Measurements from ENCODE around the gene LCMT1. TPM values are rescaled to one million over a fixed set of nuclear protein-coding genes. Genes with fewer than 3 reads are reported as not detected.

Gene LCMT1
- total and polyA plus RNA-seq, 9 of the 15 experiments (the other 6 are each of a cell fraction or from before 2014, with no cell fraction given): 20.0 to 42.8 (median 32.3) TPM

DNA sequence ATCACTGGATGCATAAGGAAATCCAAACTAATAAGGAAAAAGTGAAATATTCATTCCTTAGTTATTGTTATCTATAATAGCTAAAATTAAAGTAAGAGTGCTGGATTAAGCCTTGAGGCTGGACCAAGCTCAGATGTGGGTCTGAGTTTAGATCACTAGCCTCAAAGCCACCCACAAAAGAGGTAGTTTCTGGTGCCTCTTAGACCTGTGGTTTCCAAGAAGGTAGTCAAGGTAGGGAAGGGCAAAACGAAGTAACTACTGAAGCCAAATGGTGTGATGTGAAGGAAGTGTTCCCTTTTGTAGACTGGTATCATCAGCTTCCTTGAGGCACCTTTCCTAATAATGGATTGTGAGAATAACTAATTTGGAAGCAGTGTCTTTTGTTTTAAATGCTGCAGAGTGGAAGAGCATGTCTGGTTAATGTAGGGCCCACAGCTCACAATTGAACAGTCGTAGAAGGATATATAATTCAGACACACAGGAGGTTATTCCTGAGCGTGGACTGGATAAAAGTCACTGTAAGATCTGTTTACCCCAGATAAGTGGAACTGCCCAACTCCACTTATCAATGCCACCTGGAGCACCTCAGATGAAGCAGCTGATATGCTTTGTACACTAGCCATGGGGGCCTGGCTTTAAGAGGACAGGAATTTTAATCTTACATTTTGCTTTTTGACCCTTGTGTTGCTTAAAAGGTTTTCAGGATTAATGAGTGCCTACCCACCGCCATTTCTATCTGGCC is 31.7 kb upstream of the LCMT1 start:
- no peaks in the 10 kb centered on the region for H4K20me1 ChIP-seq (replicated peaks; ENCODE audit: control insufficient read depth, insufficient read depth, low read length)
- H3K79me2 ChIP-seq (ENCODE audit: control insufficient read depth, insufficient read depth, low read length): no peaks in the 10 kb centered on the region
- peak overlapping the region; percentile 44; the same call in 2 of the 3 replicates for H3K27ac ChIP-seq (ENCODE audit: extremely low read depth, low read depth, low read length)
- ChIA-PET POLR2A (interaction anchor here (0.6 to 2.4 kb wide), 8 partner anchors 10 to 1124 kb away, joined by 3 to 11 read pairs (median 4); partner anchors contain the start of gene LCMT1), CTCF (ENCODE audit: low intra/inter-chr PET ratio) (no interaction called here)
- peak overlapping the region; percentile 59 for H3K4me2 ChIP-seq (ENCODE audit: insufficient read depth, low read length)
- H3K4me1 ChIP-seq (replicated peaks in 1 of 2; ENCODE audit: control insufficient read depth in 2 of 2, insufficient read depth in 2 of 2, low read length in 2 of 2): peaks cover 0 to 15% of the 10 kb centered on the region in 2 experiments; a peak in 2 of 5 replicates
- no peaks in the 10 kb centered on the region for H3K9me1 ChIP-seq (ENCODE audit: control insufficient read depth, insufficient read depth, low read length)
- in situ Hi-C loops (cut with MboI): no loop called here
- no peak overlapping the region for H3K4me3 ChIP-seq
- no peak overlapping the region for H3K9ac ChIP-seq (ENCODE audit: insufficient read depth in 1 of 2, low read depth in 2 of 2, low read length in 2 of 2)
- no peaks in the 10 kb centered on the region for H3K27me3 ChIP-seq (ENCODE audit: control insufficient read depth in 2 of 2, insufficient read depth in 2 of 2, low read length in 2 of 2)
- intact Hi-C loops (cut with micrococcal nuclease): no loop called here
- 2% methylated on average over 4 of the region's 4 CpGs for WGBS (ENCODE audit: insufficient coverage, low coverage, missing lambda C conversion rate)
- FAIRE-seq (peak; percentile 67), DNase-seq (ENCODE audit: extremely low read depth in 1 of 4, low spot score in 3 of 4) (peak; percentile 33 to 62 (median 42)), ATAC-seq (peak; percentile 76)
- peak overlapping the region; percentile 68 for H2AFZ ChIP-seq (ENCODE audit: low read depth, low read length)
- H3K9me3 ChIP-seq (replicated peaks; ENCODE audit: control insufficient read depth, insufficient read depth, low read depth, low read length): no peaks in the 10 kb centered on the region; the same call in 1 of the 2 replicates
- no TSS peak for BruUV-seq (replicated peaks)
- H3K36me3 ChIP-seq (ENCODE audit: control insufficient read depth, insufficient read depth, low read length): no peaks in the 10 kb centered on the region
- TF ChIP-seq MYNN (IDR thresholded peaks at IDR 0.05) (peak; percentile 28; the same call in 1 of the 2 replicates), MYNN (CRISPR knock-in tag; IDR thresholded peaks at IDR 0.05) (no peak), HMBOX1 (IDR thresholded peaks at IDR 0.05) (peak; percentile 70; the same call in 1 of the 2 replicates), XRCC4 (IDR thresholded peaks at IDR 0.05; ENCODE audit: extremely low read depth, insufficient read depth, insufficient read length) (no peak), CXXC5 (CRISPR knock-in tag; IDR thresholded peaks at IDR 0.05) (0 out of 2 replicates have a peak, but pooled peaks have one; percentile 12), SMAD4 (CRISPR knock-in tag; conservative IDR thresholded peaks at IDR 0.05) (0 out of 2 replicates have a peak, but pooled peaks have one; percentile 28), TAF9B (IDR thresholded peaks at IDR 0.05; ENCODE audit: partially characterized antibody) (no peak), DPF2 (IDR thresholded peaks at IDR 0.05) (peak; percentile 87), MTA2 (IDR thresholded peaks at IDR 0.05; ENCODE audit: low read depth) (peak; percentile 77), CBFA2T3 (IDR thresholded peaks at IDR 0.05) (peak; percentile 87), NR1H2 (CRISPR knock-in tag; IDR thresholded peaks at IDR 0.05) (no peak), STAT5B (CRISPR knock-in tag; IDR thresholded peaks at IDR 0.05) (no peak), HDAC1 (IDR thresholded peaks at IDR 0.05) (no peak), YY1 (IDR thresholded peaks at IDR 0.05; ENCODE audit: borderline replicate concordance in 1 of 3, control insufficient read depth in 1 of 3, extremely low read depth in 1 of 3, insufficient read depth in 3 of 3, insufficient read length in 1 of 3, insufficient replicate concordance in 2 of 3, low read depth in 1 of 3, low read length in 2 of 3) (no peak), CTCF (IDR thresholded peaks at IDR 0.05 in 2 of 3, conservative IDR thresholded peaks at IDR 0.05 in 1 of 3; ENCODE audit: insufficient read depth in 2 of 3, low read depth in 1 of 3, low read length in 3 of 3) (no peak), CCNT2 (IDR thresholded peaks at IDR 0.05; ENCODE audit: borderline replicate concordance, extremely low read depth, insufficient read length, low read depth, low read length) (peak; percentile 78), NELFE (IDR thresholded peaks at IDR 0.05; ENCODE audit: insufficient read depth, insufficient read length) (no peak)
- TF ChIP-seq, protein P1, sequence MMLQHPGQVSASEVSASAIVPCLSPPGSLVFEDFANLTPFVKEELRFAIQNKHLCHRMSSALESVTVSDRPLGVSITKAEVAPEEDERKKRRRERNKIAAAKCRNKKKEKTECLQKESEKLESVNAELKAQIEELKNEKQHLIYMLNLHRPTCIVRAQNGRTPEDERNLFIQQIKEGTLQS (IDR thresholded peaks at IDR 0.05): no peak
- TF ChIP-seq, protein P1 (CRISPR knock-in tag; conservative IDR thresholded peaks at IDR 0.05): no peak

Measured in K562 (cell line).